H1 (cell line): ENCODE measurements around the gene CMSS1. TPM values are rescaled to one million over a fixed set of nuclear protein-coding genes. Genes with fewer than 3 reads are reported as not detected.
"Not testable (repeated sequence)": the region's sequence is repeated elsewhere in the genome, so short reads cannot be mapped to it uniquely, and the experiment has no call there.

ENCODE experiments used
- CTCF ChIA-PET: fragments of 300-600 bp; sonication (Branson Sonifier 250); formaldehyde crosslinking; loops from one replicate; lab custom pipeline; 2021; ENCODE audit not compliant: partially characterized antibody; lab: Charles Lee
- POLR2A ChIA-PET: fragments of 300-600 bp; sonication (Branson Sonifier 250); formaldehyde crosslinking; loops from one replicate; lab custom pipeline; 2021; ENCODE audit warnings: inconsistent platforms; ENCODE audit not compliant: partially characterized antibody; lab: Charles Lee
- DNase-seq, 2 experiments: peaks; one replicate each; pipeline versions ENCODE4 v3.0.0 to v3.0.0-alpha.2; 2010 to 2022; ENCODE audit warnings: low spot score in 2 of 2, low read depth in 1 of 2, mixed read lengths in 1 of 2
- FAIRE-seq: peaks from 2 replicates; lab custom pipeline; 2011; peaks lifted over from hg19 to GRCh38; lab: Jason Lieb, UNC
- H2AFZ ChIP-seq: 2 replicates; pipeline ENCODE4 v1.8.1; 2012; ENCODE audit warnings: low read length, inconsistent platforms
- H2AK5ac ChIP-seq: 2 replicates; pipeline ENCODE4 v1.6.1; 2013; ENCODE audit warnings: low read depth, low read length
- H2BK120ac ChIP-seq: replicated peaks from 2 replicates; pipeline ENCODE3; 2013; ENCODE audit warnings: low read depth, low read length, inconsistent platforms
- H2BK12ac ChIP-seq: 2 replicates; pipeline ENCODE4 v1.6.1; 2013; ENCODE audit warnings: low read depth, low read length
- H2BK15ac ChIP-seq: 2 replicates; pipeline ENCODE4 v1.6.1; 2013; ENCODE audit warnings: low read length
- H2BK20ac ChIP-seq: 2 replicates; pipeline ENCODE4 v1.6.1; 2013; ENCODE audit warnings: low read length
- H2BK5ac ChIP-seq: 2 replicates; pipeline ENCODE4 v1.6.1; 2013; ENCODE audit warnings: low read depth, low read length
- H3K14ac ChIP-seq: 2 replicates; pipeline ENCODE4 v1.6.1; 2013; ENCODE audit warnings: inconsistent platforms; ENCODE audit not compliant: insufficient read length
- H3K18ac ChIP-seq: 2 replicates; pipeline ENCODE4 v1.6.1; 2013; ENCODE audit warnings: low read length; ENCODE audit errors: extremely low read depth
- H3K23ac ChIP-seq: 2 replicates; pipeline ENCODE4 v1.6.1; 2013; ENCODE audit warnings: inconsistent platforms; ENCODE audit not compliant: insufficient read length
- H3K23me2 ChIP-seq: 2 replicates; pipeline ENCODE4 v1.6.1; 2013; ENCODE audit warnings: low read depth, low read length
- H3K27ac ChIP-seq: 2 replicates; pipeline ENCODE4 v1.6.1; 2011; ENCODE audit warnings: low read depth, low read length, inconsistent platforms
- H3K27me3 ChIP-seq, 4 experiments: replicated peaks in 1 of 4; 1 replicate in 1 of 4; 2 replicates in 3 of 4; pipeline versions ENCODE4 v1.6.1 to v1.8.1; 2011 to 2013; ENCODE audit warnings: low read length in 3 of 4, mild to moderate bottlenecking in 3 of 4, inconsistent platforms in 2 of 4, mixed read lengths in 2 of 4, moderate library complexity in 1 of 4; ENCODE audit not compliant: control insufficient read depth in 3 of 4, insufficient read depth in 3 of 4; ENCODE audit errors: extremely low read depth in 1 of 4
- H3K36me3 ChIP-seq, 4 experiments: 2 replicates each; pipeline versions ENCODE4 v1.6.1 to v1.8.1; 2011 to 2013; ENCODE audit warnings: mild to moderate bottlenecking in 4 of 4, low read length in 3 of 4, moderate library complexity in 2 of 4, control low read depth in 1 of 4, inconsistent platforms in 1 of 4; ENCODE audit not compliant: insufficient read depth in 4 of 4, control insufficient read depth in 2 of 4
- H3K4ac ChIP-seq: replicated peaks from 2 replicates; pipeline ENCODE3; 2013; ENCODE audit warnings: low read length, low read depth, mixed read lengths, inconsistent platforms; ENCODE audit not compliant: insufficient read length
- H3K4me1 ChIP-seq, 4 experiments: replicated peaks in 1 of 4; 1 replicate in 1 of 4; 2 replicates in 3 of 4; pipeline versions ENCODE4 v1.6.1 to v1.8.1; 2011 to 2013; ENCODE audit warnings: low read length in 3 of 4, inconsistent platforms in 2 of 4, mixed read lengths in 1 of 4; ENCODE audit not compliant: insufficient read depth in 4 of 4, control insufficient read depth in 3 of 4
- H3K4me2 ChIP-seq, 2 experiments: 2 replicates each; pipeline versions ENCODE4 v1.6.1 to v1.8.1; 2011 to 2013; ENCODE audit warnings: low read depth in 2 of 2, low read length in 2 of 2, control low read depth in 1 of 2, inconsistent platforms in 1 of 2, mild to moderate bottlenecking in 1 of 2; ENCODE audit not compliant: insufficient read depth in 1 of 2
- H3K4me3 ChIP-seq, 4 experiments: fragments of 200-600, 300-600 bp in 1 of 4; sonication (generic), shearing (Covaris generic), sonication (Bioruptor Twin) in 1 of 4; 2 replicates each; pipeline versions ENCODE4 v1.5.1 to v1.8.1; 2011 to 2016; ENCODE audit warnings: low read length in 4 of 4, low read depth in 3 of 4, control low read depth in 2 of 4, inconsistent platforms in 2 of 4, mild to moderate bottlenecking in 2 of 4, mixed read lengths in 1 of 4, moderate library complexity in 1 of 4; ENCODE audit not compliant: insufficient read depth in 2 of 4; ENCODE audit errors: extremely low read depth in 1 of 4
- H3K56ac ChIP-seq: replicated peaks from 2 replicates; pipeline ENCODE3; 2013; ENCODE audit warnings: low read depth, mild to moderate bottlenecking, mixed read lengths, low read length, inconsistent platforms; ENCODE audit not compliant: insufficient read length
- H3K79me1 ChIP-seq: 2 replicates; pipeline ENCODE4 v1.6.1; 2013; ENCODE audit warnings: low read depth, low read length, control low read depth
- H3K79me2 ChIP-seq, 2 experiments: 2 replicates each; pipeline versions ENCODE4 v1.6.1 to v1.8.1; 2012 to 2013; ENCODE audit warnings: low read length in 2 of 2, mild to moderate bottlenecking in 2 of 2, inconsistent platforms in 1 of 2; ENCODE audit not compliant: insufficient read depth in 2 of 2, control insufficient read depth in 1 of 2
- H3K9ac ChIP-seq, 4 experiments: replicated peaks in 1 of 4; 1 replicate in 1 of 4; 2 replicates in 3 of 4; pipeline versions ENCODE4 v1.6.1 to v1.8.1; 2011 to 2013; ENCODE audit warnings: low read depth in 3 of 4, low read length in 3 of 4, control low read depth in 2 of 4, mild to moderate bottlenecking in 2 of 4, moderate library complexity in 2 of 4, inconsistent platforms in 1 of 4; ENCODE audit errors: extremely low read depth in 1 of 4
- H3K9me3 ChIP-seq, 2 experiments: 2 replicates each; pipeline versions ENCODE4 v1.6.1 to v1.8.1; 2012 to 2013; ENCODE audit warnings: mild to moderate bottlenecking in 2 of 2, moderate library complexity in 2 of 2, control low read depth in 1 of 2, inconsistent platforms in 1 of 2, low read depth in 1 of 2, low read length in 1 of 2, mixed read lengths in 1 of 2; ENCODE audit not compliant: insufficient read depth in 2 of 2
- H4K20me1 ChIP-seq, 2 experiments: replicated peaks in 1 of 2; 2 replicates each; pipeline versions ENCODE3 to v1.8.1; 2011 to 2013; ENCODE audit warnings: inconsistent platforms in 2 of 2, low read length in 2 of 2, mild to moderate bottlenecking in 1 of 2; ENCODE audit not compliant: insufficient read depth in 2 of 2, control insufficient read depth in 1 of 2
- H4K5ac ChIP-seq: 2 replicates; pipeline ENCODE4 v1.6.1; 2013; ENCODE audit warnings: low read length, low read depth, mixed read lengths, inconsistent platforms; ENCODE audit not compliant: insufficient read length
- H4K8ac ChIP-seq: 2 replicates; pipeline ENCODE4 v1.8.0; 2013; ENCODE audit warnings: mild to moderate bottlenecking, moderate library complexity, low read length, inconsistent platforms; ENCODE audit not compliant: insufficient read depth; ENCODE audit errors: extremely low read depth
- H4K91ac ChIP-seq: replicated peaks from 2 replicates; pipeline ENCODE3; 2013; ENCODE audit warnings: low read length, mixed read lengths, inconsistent platforms; ENCODE audit not compliant: insufficient read length
- BRCA1 ChIP-seq: IDR thresholded peaks from 2 replicates; pipeline ENCODE4 v1.6.1; 2012; ENCODE audit warnings: low read depth, low read length, improper control_type of control experiment
- GABPA ChIP-seq: IDR thresholded peaks from 2 replicates; pipeline ENCODE4 v1.6.1; 2011; ENCODE audit warnings: mild to moderate bottlenecking, low read length, moderate library complexity, borderline replicate concordance; ENCODE audit not compliant: insufficient read depth
- POLR2A ChIP-seq, 2 experiments: IDR thresholded peaks; 1 replicate in 1 of 2; 2 replicates in 1 of 2; pipeline ENCODE4 v1.6.1; 2011; ENCODE audit warnings: low read depth in 2 of 2, low read length in 2 of 2, mild to moderate bottlenecking in 2 of 2; ENCODE audit errors: control extremely low read depth in 1 of 2
- WGBS, 2 experiments: shearing (Covaris generic) in 1 of 2; methylation state at CpG; one replicate each; pipeline versions ENCODE4 v1.1.6 to v1.1.7; 2013 to 2015; ENCODE audit warnings: low lambda C conversion rate in 2 of 2, mixed read lengths in 2 of 2, inconsistent platforms in 1 of 2, low coverage in 1 of 2, missing lambda C conversion rate in 1 of 2; ENCODE audit not compliant: insufficient replicate concordance in 2 of 2, insufficient coverage in 1 of 2, insufficient read length in 1 of 2; ENCODE audit errors: extremely low coverage in 1 of 2, missing lambda C conversion rate in 1 of 2; 5-methylcytosine and 5-hydroxymethylcytosine counted together
- polyA plus RNA-seq, 7 experiments: library from polyadenylated mRNA; depleted of rRNA in 3 of 7; stranded (reverse) in 5 of 7; unstranded in 2 of 7; fragments of >200 nt in 5 of 7; fragments of 200-250 nt in 2 of 7; gene quantifications; 1 replicate in 5 of 7; 2 replicates in 1 of 7; 4 replicates in 1 of 7; pipeline versions ENCODE4 v1.2.1 to v1.2.3, GENCODE V29; 2011 to 2013; ENCODE audit warnings: missing spikeins in 2 of 7, mixed read lengths in 2 of 7
- total RNA-seq: library from RNA; stranded (reverse); fragmentation: NEBNext Ultra II Directional; extraction: Animal tissue kit (Norgen Biotek cat#: 25700); gene quantifications from 2 replicates; pipeline ENCODE4 v1.2.1, GENCODE V29; 2021

The CMSS1 gene
- total and polyA plus RNA-seq, 2 of the 8 experiments (the other 6 are each of a cell fraction or from before 2014, with no cell fraction given): 15.2 to 75.1 TPM

DNA sequence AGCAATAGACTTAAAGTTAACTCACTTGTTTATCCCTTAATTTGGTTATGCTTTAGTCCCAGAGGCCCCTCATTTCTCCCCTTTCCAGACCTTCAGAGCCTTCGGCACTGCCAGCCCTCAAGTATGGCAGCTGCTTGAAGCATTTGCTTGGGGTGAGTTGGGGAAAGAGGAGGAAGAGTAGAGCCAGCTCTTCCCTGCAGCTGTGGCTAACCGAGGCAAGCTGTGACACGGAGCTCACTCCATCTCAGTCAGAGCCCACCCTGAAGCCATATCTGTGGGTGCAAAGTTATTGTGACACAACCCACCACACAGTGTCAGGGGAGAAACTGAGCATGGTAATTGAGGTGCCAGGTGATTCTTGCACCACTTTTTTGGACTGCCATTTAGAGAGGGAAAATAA, 230.6 kb downstream of the CMSS1 start (continued):
- no peak for TF ChIP-seq POLR2A (IDR thresholded peaks at IDR 0.05; ENCODE audit: control extremely low read depth in 1 of 2, low read depth in 2 of 2, low read length in 2 of 2)
- no peak for TF ChIP-seq GABPA
- TF ChIP-seq BRCA1: no peak
- TF ChIP-seq, all 59 proteins: peak for 0

DNA sequence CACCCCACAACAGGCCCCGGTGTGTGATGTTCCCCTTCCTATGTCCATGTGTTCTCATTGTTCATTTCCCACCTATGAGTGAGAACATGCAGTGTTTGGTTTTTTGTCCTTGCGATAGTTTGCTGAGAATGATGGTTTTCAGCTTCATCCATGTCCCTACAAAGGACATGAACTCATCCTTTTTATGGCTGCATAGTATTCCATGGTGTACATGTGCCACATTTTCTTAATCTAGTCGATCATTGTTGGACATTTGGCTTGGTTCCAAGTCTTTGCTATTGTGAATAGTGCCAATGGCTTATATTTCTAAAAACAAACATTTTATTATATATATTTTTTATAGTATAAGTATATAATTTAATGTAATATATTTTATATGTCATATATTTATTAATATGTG, 233.9 kb downstream of the CMSS1 start:
- H3K9me3 ChIP-seq, H4K5ac ChIP-seq, H3K4ac ChIP-seq, H3K4me1 ChIP-seq, DNase-seq, H2AFZ ChIP-seq, H2BK5ac ChIP-seq, H3K27ac ChIP-seq, H3K18ac ChIP-seq, H2BK12ac ChIP-seq, H4K8ac ChIP-seq, H4K91ac ChIP-seq, H3K56ac ChIP-seq, H3K23me2 ChIP-seq, H2BK120ac ChIP-seq, H2AK5ac ChIP-seq, H2BK20ac ChIP-seq, H2BK15ac ChIP-seq, H3K36me3 ChIP-seq, H3K79me2 ChIP-seq, H3K4me2 ChIP-seq, H4K20me1 ChIP-seq, FAIRE-seq, H3K27me3 ChIP-seq, POLR2A ChIA-PET, H3K4me3 ChIP-seq, H3K14ac ChIP-seq, H3K23ac ChIP-seq, H3K79me1 ChIP-seq, H3K9ac ChIP-seq: not testable (repeated sequence)
- CTCF ChIA-PET: interaction anchor here (1.4 kb wide), 1 partner anchor 17 kb away, joined by 3 read pairs; no protein-coding TSS in a partner anchor
- WGBS, 2 experiments: 85% methylated on average over 2 of the region's 3 CpGs; no CpG with 5 or more reads in 1 of the 2 experiments
